ENCODE results near the gene CEP76.

The CEP76 gene

GRCh38 chr18:12747530-12748315 lies 45.2 kb upstream of the CEP76 start:
- DNase-seq, result no peak
- H3K4me2 ChIP-seq (ENCODE audit: low read length, poor library complexity, severe bottlenecking), result no peak overlapping the region
- no peak overlapping the region for H2BK120ac ChIP-seq (ENCODE audit: low read depth, low read length)
- H3K18ac ChIP-seq (ENCODE audit: low read depth in 1 of 2, low read length in 2 of 2), result no peak overlapping the region
- no peaks in the 10 kb centered on the region for H3K27me3 ChIP-seq (ENCODE audit: control insufficient read depth in 1 of 2, insufficient read depth in 1 of 2, low read length in 2 of 2)
- H3K9me3 ChIP-seq (ENCODE audit: control insufficient read depth, low read length), result no peaks in the 10 kb centered on the region
- H2BK5ac ChIP-seq (ENCODE audit: low read depth, low read length, poor library complexity, severe bottlenecking), result no peak overlapping the region
- no peaks in the 10 kb centered on the region for H3K79me1 ChIP-seq (replicated peaks; ENCODE audit: low read length, poor library complexity, severe bottlenecking)
- no peak overlapping the region for H4K91ac ChIP-seq (ENCODE audit: low read length)
- no peak overlapping the region for H3K23ac ChIP-seq (ENCODE audit: low read length in 2 of 2)
- H2AFZ ChIP-seq (ENCODE audit: low read depth, low read length), result no peak overlapping the region
- H3K27ac ChIP-seq (ENCODE audit: low read length, poor library complexity, severe bottlenecking), result no peak overlapping the region
- no peak overlapping the region for H4K8ac ChIP-seq (ENCODE audit: low read length)
- H3K36me3 ChIP-seq (ENCODE audit: control insufficient read depth in 1 of 2, insufficient read depth in 2 of 2, low read depth in 1 of 2, low read length in 2 of 2), result no peaks in the 10 kb centered on the region
- H2BK15ac ChIP-seq (ENCODE audit: low read depth, poor library complexity, severe bottlenecking), result no peak overlapping the region
- peaks cover 11% of the 10 kb centered on the region for H3K4me1 ChIP-seq (ENCODE audit: control insufficient read depth, insufficient read depth, low read depth, low read length)
- WGBS, result 97% methylated on average over 6 of the region's 8 CpGs
- no peak overlapping the region for H3K4me3 ChIP-seq (ENCODE audit: insufficient read depth in 1 of 2, low read depth in 1 of 2, low read length in 2 of 2)
- H3K14ac ChIP-seq (ENCODE audit: low read length in 2 of 2), result no peak overlapping the region
- H3K4ac ChIP-seq (ENCODE audit: low read depth in 1 of 2, low read length in 2 of 2), result no peak overlapping the region
- no peak overlapping the region for H2BK12ac ChIP-seq (ENCODE audit: low read length in 2 of 2)
- H2AK5ac ChIP-seq (ENCODE audit: low read length, severe bottlenecking), result no peak overlapping the region
- no peak overlapping the region for H3K9ac ChIP-seq (ENCODE audit: low read length)

DNA sequence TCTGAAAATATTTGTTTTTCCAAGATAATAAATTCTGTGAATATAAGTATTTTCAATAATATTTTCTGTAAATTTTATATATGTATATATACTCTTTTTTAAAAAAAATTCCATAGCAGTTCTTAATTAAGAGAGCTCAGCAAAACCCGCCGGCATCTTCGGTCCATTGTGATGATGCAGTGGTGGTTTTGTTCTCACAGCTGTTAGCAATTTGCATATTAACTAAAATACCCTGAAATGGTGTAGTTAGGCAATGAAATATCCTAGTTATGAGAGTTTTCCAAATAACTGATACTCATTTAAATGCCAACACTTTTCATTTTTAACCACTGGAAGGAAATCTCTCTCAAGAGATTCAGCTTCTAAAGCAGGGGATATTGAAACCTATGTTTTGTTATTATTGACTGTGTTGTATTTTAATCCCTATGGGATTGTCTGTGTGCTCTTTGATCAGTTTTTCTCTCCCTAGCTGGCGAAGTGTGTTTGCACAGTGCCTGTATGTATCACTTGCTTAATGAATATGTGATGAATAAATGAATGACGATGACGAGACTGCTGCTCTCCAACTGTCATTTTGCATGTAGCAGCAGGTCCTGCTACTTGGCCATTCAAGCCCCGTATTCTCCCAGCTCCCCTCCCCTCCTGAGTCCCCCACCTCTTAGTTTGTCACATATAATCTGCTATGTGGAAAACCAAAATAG lies 42.7 kb upstream of the CEP76 start:
- H3K36me3 ChIP-seq (ENCODE audit: control insufficient read depth in 1 of 2, insufficient read depth in 2 of 2, low read depth in 1 of 2, low read length in 2 of 2), result no peaks in the 10 kb centered on the region
- no peak overlapping the region for H3K18ac ChIP-seq (ENCODE audit: low read depth in 1 of 2, low read length in 2 of 2)
- no peak overlapping the region for H3K14ac ChIP-seq (ENCODE audit: low read length in 2 of 2)
- no peaks in the 10 kb centered on the region for H3K79me1 ChIP-seq (replicated peaks; ENCODE audit: low read length, poor library complexity, severe bottlenecking)
- no peaks in the 10 kb centered on the region for H3K9me3 ChIP-seq (ENCODE audit: control insufficient read depth, low read length)
- H4K91ac ChIP-seq (ENCODE audit: low read length), result no peak overlapping the region
- no peak overlapping the region for H4K8ac ChIP-seq (ENCODE audit: low read length)
- no peak for DNase-seq
- H3K4ac ChIP-seq (ENCODE audit: low read depth in 1 of 2, low read length in 2 of 2), result no peak overlapping the region
- no peak overlapping the region for H2BK5ac ChIP-seq (ENCODE audit: low read depth, low read length, poor library complexity, severe bottlenecking)
- no peak overlapping the region for H2AK5ac ChIP-seq (ENCODE audit: low read length, severe bottlenecking)
- H2BK12ac ChIP-seq (ENCODE audit: low read length in 2 of 2), result no peak overlapping the region
- no peak overlapping the region for H2AFZ ChIP-seq (ENCODE audit: low read depth, low read length)
- H3K9ac ChIP-seq (ENCODE audit: low read length), result no peak overlapping the region
- H3K27ac ChIP-seq (ENCODE audit: low read length, poor library complexity, severe bottlenecking), result no peak overlapping the region
- no peak overlapping the region for H3K4me3 ChIP-seq (ENCODE audit: insufficient read depth in 1 of 2, low read depth in 1 of 2, low read length in 2 of 2)
- no peak overlapping the region for H2BK120ac ChIP-seq (ENCODE audit: low read depth, low read length)
- no peak overlapping the region for H2BK15ac ChIP-seq (ENCODE audit: low read depth, poor library complexity, severe bottlenecking)
- WGBS, result 79% methylated on average over 2 of the region's 7 CpGs
- no peaks in the 10 kb centered on the region for H3K27me3 ChIP-seq (ENCODE audit: control insufficient read depth in 1 of 2, insufficient read depth in 1 of 2, low read length in 2 of 2)
- H3K23ac ChIP-seq (ENCODE audit: low read length in 2 of 2), result no peak overlapping the region
- no peak overlapping the region for H3K4me2 ChIP-seq (ENCODE audit: low read length, poor library complexity, severe bottlenecking)
- peaks cover 8% of the 10 kb centered on the region for H3K4me1 ChIP-seq (ENCODE audit: control insufficient read depth, insufficient read depth, low read depth, low read length)

DNA sequence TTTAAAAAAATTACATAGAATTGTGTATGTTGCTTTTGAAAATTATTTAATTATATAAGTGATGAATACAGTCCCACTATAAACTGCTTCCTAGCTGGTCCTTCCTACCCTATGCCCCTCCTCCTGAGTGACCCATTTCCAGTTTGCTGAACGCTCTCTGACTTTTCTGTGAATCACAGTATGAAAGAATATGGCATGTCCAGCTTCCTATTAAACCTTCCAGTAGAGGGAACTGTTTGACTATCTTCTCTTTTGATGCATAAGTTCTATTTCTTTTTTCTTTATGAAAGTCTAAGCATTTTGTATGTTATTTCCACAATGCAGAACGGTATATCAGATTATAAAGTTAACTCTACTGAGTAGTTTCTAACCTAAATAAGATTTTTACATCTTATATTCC lies 41.6 kb upstream of the CEP76 start:
- 0% methylated on average over 1 of the region's 2 CpGs for WGBS
- H3K18ac ChIP-seq (ENCODE audit: low read depth in 1 of 2, low read length in 2 of 2), result no peak overlapping the region
- no peaks in the 10 kb centered on the region for H3K36me3 ChIP-seq (ENCODE audit: control insufficient read depth in 1 of 2, insufficient read depth in 2 of 2, low read depth in 1 of 2, low read length in 2 of 2)
- no peak overlapping the region for H4K91ac ChIP-seq (ENCODE audit: low read length)
- H3K9ac ChIP-seq (ENCODE audit: low read length), result peak overlapping the region; percentile 29
- no peak overlapping the region for H3K4ac ChIP-seq (ENCODE audit: low read depth in 1 of 2, low read length in 2 of 2)
- H3K23ac ChIP-seq (ENCODE audit: low read length in 2 of 2), result no peak overlapping the region
- H3K4me2 ChIP-seq (ENCODE audit: low read length, poor library complexity, severe bottlenecking), result no peak overlapping the region
- no peak overlapping the region for H2AFZ ChIP-seq (ENCODE audit: low read depth, low read length)
- peaks cover 2% of the 10 kb centered on the region for H3K4me1 ChIP-seq (ENCODE audit: control insufficient read depth, insufficient read depth, low read depth, low read length)
- no peak overlapping the region for H3K27ac ChIP-seq (ENCODE audit: low read length, poor library complexity, severe bottlenecking)
- H2BK15ac ChIP-seq (ENCODE audit: low read depth, poor library complexity, severe bottlenecking), result no peak overlapping the region
- H3K27me3 ChIP-seq (ENCODE audit: control insufficient read depth in 1 of 2, insufficient read depth in 1 of 2, low read length in 2 of 2), result no peaks in the 10 kb centered on the region
- no peak overlapping the region for H2BK120ac ChIP-seq (ENCODE audit: low read depth, low read length)
- H3K9me3 ChIP-seq (ENCODE audit: control insufficient read depth, low read length), result no peaks in the 10 kb centered on the region
- H3K4me3 ChIP-seq (ENCODE audit: insufficient read depth in 1 of 2, low read depth in 1 of 2, low read length in 2 of 2), result no peak overlapping the region
- H4K8ac ChIP-seq (ENCODE audit: low read length), result no peak overlapping the region
- no peak overlapping the region for H3K14ac ChIP-seq (ENCODE audit: low read length in 2 of 2)
- H2BK12ac ChIP-seq (ENCODE audit: low read length in 2 of 2), result no peak overlapping the region
- H3K79me1 ChIP-seq (replicated peaks; ENCODE audit: low read length, poor library complexity, severe bottlenecking), result no peaks in the 10 kb centered on the region
- peak; percentile 71 for DNase-seq
- H2AK5ac ChIP-seq (ENCODE audit: low read length, severe bottlenecking), result no peak overlapping the region
- H2BK5ac ChIP-seq (ENCODE audit: low read depth, low read length, poor library complexity, severe bottlenecking), result no peak overlapping the region

DNA sequence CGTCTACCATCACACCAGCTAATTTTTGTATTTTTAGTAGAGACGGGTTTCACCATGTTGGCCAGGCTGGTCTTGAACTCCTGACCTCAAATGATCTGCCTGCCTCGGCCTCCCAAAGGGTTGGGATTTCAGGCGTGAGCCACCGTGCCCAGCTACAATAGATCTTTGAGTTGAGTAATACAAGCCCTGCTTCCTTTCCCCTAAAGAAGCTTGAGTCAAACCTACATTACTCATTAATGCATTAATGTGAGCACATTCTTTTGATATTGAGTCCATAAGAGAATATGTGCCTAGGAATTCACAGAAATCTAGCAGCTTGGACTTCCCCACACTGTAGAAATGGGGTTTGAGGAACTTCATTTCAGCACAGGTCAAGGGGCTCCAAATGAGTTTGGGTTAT lies 39.9 kb upstream of the CEP76 start:
- Histone ChIP-seq H3K79me1 (replicated peaks; ENCODE audit: low read length, poor library complexity, severe bottlenecking) (no peaks in the 10 kb centered on the region), H2BK120ac (ENCODE audit: low read depth, low read length) (no peak overlapping the region), H3K18ac (ENCODE audit: low read depth in 1 of 2, low read length in 2 of 2) (no peak overlapping the region), H3K14ac (ENCODE audit: low read length in 2 of 2) (no peak overlapping the region), H3K4me2 (ENCODE audit: low read length, poor library complexity, severe bottlenecking) (no peak overlapping the region), H2AK5ac (ENCODE audit: low read length, severe bottlenecking) (no peak overlapping the region), H4K91ac (ENCODE audit: low read length) (no peak overlapping the region), H2BK5ac (ENCODE audit: low read depth, low read length, poor library complexity, severe bottlenecking) (no peak overlapping the region), H3K4ac (ENCODE audit: low read depth in 1 of 2, low read length in 2 of 2) (no peak overlapping the region), H3K36me3 (ENCODE audit: control insufficient read depth in 1 of 2, insufficient read depth in 2 of 2, low read depth in 1 of 2, low read length in 2 of 2) (no peaks in the 10 kb centered on the region), H3K9ac (ENCODE audit: low read length) (no peak overlapping the region), H4K8ac (ENCODE audit: low read length) (no peak overlapping the region), H3K9me3 (ENCODE audit: control insufficient read depth, low read length) (no peaks in the 10 kb centered on the region), H2BK15ac (ENCODE audit: low read depth, poor library complexity, severe bottlenecking) (no peak overlapping the region), H3K4me1 (ENCODE audit: control insufficient read depth, insufficient read depth, low read depth, low read length) (no peaks in the 10 kb centered on the region), H3K4me3 (ENCODE audit: insufficient read depth in 1 of 2, low read depth in 1 of 2, low read length in 2 of 2) (no peak overlapping the region), H2AFZ (ENCODE audit: low read depth, low read length) (no peak overlapping the region), H3K27ac (ENCODE audit: low read length, poor library complexity, severe bottlenecking) (no peak overlapping the region), H2BK12ac (ENCODE audit: low read length in 2 of 2) (no peak overlapping the region), H3K23ac (ENCODE audit: low read length in 2 of 2) (no peak overlapping the region), H3K27me3 (ENCODE audit: control insufficient read depth in 1 of 2, insufficient read depth in 1 of 2, low read length in 2 of 2) (no peaks in the 10 kb centered on the region)
- DNase-seq, result peak; percentile 11
- 48% methylated on average over 5 of the region's 5 CpGs for WGBS

All from mesenchymal stem cell (in vitro differentiated cells and primary cell).